GM12878 (cell line): ENCODE data around the gene CCDC169. TPM values are rescaled to one million over a fixed set of nuclear protein-coding genes. Genes with fewer than 3 reads are reported as not detected.

Experiments
- ATAC-seq: fragments of 200-7000 bp; cut with Tn5 transposase; 3 replicates; pipeline ENCODE4 v1.9.1; 2020; ENCODE audit warnings: mild to moderate bottlenecking, moderate library complexity
- BruUV-seq: library from RNA; stranded (reverse); fragments of 400-500 nt; replicated peaks from 2 replicates; lab custom pipeline; 2021; lab: Mats Ljungman, UMichigan
- CTCF ChIA-PET: fragments of 300-600 bp; sonication (Branson Sonifier 250); formaldehyde crosslinking; extraction: SDS; loops from one replicate; lab custom pipeline; 2021; ENCODE audit warnings: inconsistent platforms; lab: Yijun Ruan, JAX
- POLR2A ChIA-PET: fragments of 350-600 bp; formaldehyde crosslinking; extraction: SDS; loops from one replicate; lab custom pipeline; 2021; ENCODE audit warnings: inconsistent platforms; lab: Charles Lee
- RAD21 ChIA-PET: fragments of 300-600 bp; sonication (Branson Sonifier 250); formaldehyde crosslinking; loops from one replicate; lab custom pipeline; 2023; ENCODE audit warnings: antibody characterized with exemption; ENCODE audit not compliant: unreplicated experiment; lab: Charles Lee
- SMC1A ChIA-PET: fragments of 300-600 bp; sonication (Branson Sonifier 250); formaldehyde crosslinking; loops from one replicate; lab custom pipeline; 2023; ENCODE audit not compliant: unreplicated experiment, uncharacterized antibody; lab: Charles Lee
- DNase-seq: peaks from one replicate; pipeline ENCODE4 v3.0.0-alpha.2; 2011; ENCODE audit warnings: low read depth, low spot score
- FAIRE-seq: peaks from 3 replicates; lab custom pipeline; 2011; peaks lifted over from hg19 to GRCh38; lab: Jason Lieb, UNC
- H2AFZ ChIP-seq: 2 replicates; pipeline ENCODE4 v1.6.0; 2011; ENCODE audit warnings: low read depth, low read length, control low read depth; ENCODE audit not compliant: control insufficient read depth
- H3K27ac ChIP-seq: 2 replicates; pipeline ENCODE4 v1.5.1; 2011; ENCODE audit warnings: control low read depth; ENCODE audit not compliant: control insufficient read depth, insufficient read depth
- H3K27me3 ChIP-seq, 2 experiments: replicated peaks in 1 of 2; 2 replicates each; pipeline versions ENCODE4 v1.6.0 to v1.6.1; 2011; ENCODE audit warnings: low read length in 1 of 2; ENCODE audit not compliant: control insufficient read depth in 2 of 2, insufficient read depth in 2 of 2
- H3K36me3 ChIP-seq, 2 experiments: 2 replicates each; pipeline ENCODE4 v1.5.1; 2011; ENCODE audit warnings: low read length in 1 of 2; ENCODE audit not compliant: control insufficient read depth in 2 of 2, insufficient read depth in 2 of 2
- H3K4me1 ChIP-seq: 2 replicates; pipeline ENCODE4 v1.6.1; 2011; ENCODE audit warnings: mild to moderate bottlenecking, low read length, moderate library complexity, mixed read lengths; ENCODE audit not compliant: control insufficient read depth, insufficient read depth
- H3K4me2 ChIP-seq: 2 replicates; pipeline ENCODE4 v1.6.0; 2011; ENCODE audit warnings: control low read depth; ENCODE audit not compliant: control insufficient read depth, insufficient read depth
- H3K4me3 ChIP-seq: fragments of 200-600 bp; sonication (generic); 2 replicates; pipeline ENCODE4 v1.5.1; 2016
- H3K79me2 ChIP-seq: 2 replicates; pipeline ENCODE4 v1.6.0; 2011; ENCODE audit warnings: low read length; ENCODE audit not compliant: control insufficient read depth, insufficient read depth
- H3K9ac ChIP-seq: 2 replicates; pipeline ENCODE4 v1.8.0; 2011; ENCODE audit warnings: low read length, control low read depth, mixed read lengths; ENCODE audit not compliant: control insufficient read depth, insufficient read depth
- H3K9me3 ChIP-seq: replicated peaks from 3 replicates; pipeline ENCODE4 v1.5.1; 2011; ENCODE audit warnings: mild to moderate bottlenecking, low read length; ENCODE audit not compliant: control insufficient read depth, insufficient read depth
- H4K20me1 ChIP-seq: 2 replicates; pipeline ENCODE4 v1.6.0; 2011; ENCODE audit not compliant: control insufficient read depth, insufficient read depth
- BACH1 ChIP-seq: fragments of 450-650 bp; IDR thresholded peaks from 2 replicates; pipeline ENCODE4 v1.6.1; 2017; ENCODE audit warnings: mild to moderate bottlenecking, borderline replicate concordance
- BMI1 ChIP-seq: fragments of 450-650 bp; IDR thresholded peaks from 2 replicates; pipeline ENCODE4 v1.6.1; 2016; ENCODE audit warnings: mild to moderate bottlenecking, moderate library complexity, borderline replicate concordance
- JUND ChIP-seq: IDR thresholded peaks from 2 replicates; pipeline ENCODE4 v1.6.1; 2012; ENCODE audit warnings: low read depth, mild to moderate bottlenecking, low read length, improper control_type of control experiment, moderate library complexity
- NR2F1 ChIP-seq: fragments of 450-650 bp; conservative IDR thresholded peaks from 2 replicates; pipeline ENCODE4 v1.6.1; 2017; ENCODE audit warnings: mild to moderate bottlenecking
- POLR2A ChIP-seq: IDR thresholded peaks from 2 replicates; pipeline ENCODE4 v1.6.1; 2011; ENCODE audit warnings: low read depth, mild to moderate bottlenecking, low read length
- POU2F2 ChIP-seq: IDR thresholded peaks from 3 replicates; pipeline ENCODE4 v1.6.1; 2011; ENCODE audit warnings: low read depth, mild to moderate bottlenecking, low read length, borderline replicate concordance
- RELA ChIP-seq: fragments of 450-650 bp; IDR thresholded peaks from 2 replicates; pipeline ENCODE4 v1.8.0; 2014; ENCODE audit warnings: borderline replicate concordance; ENCODE audit not compliant: partially characterized antibody
- STAT3 ChIP-seq: IDR thresholded peaks from 2 replicates; pipeline ENCODE4 v1.6.1; 2011; ENCODE audit warnings: low read depth, low read length, improper control_type of control experiment
- SUPT20H ChIP-seq: IDR thresholded peaks from 2 replicates; pipeline ENCODE4 v1.6.1; 2011; ENCODE audit warnings: low read depth, mild to moderate bottlenecking, low read length, moderate library complexity, borderline replicate concordance; ENCODE audit not compliant: control insufficient read depth
- TCF12 ChIP-seq: IDR thresholded peaks from 2 replicates; pipeline ENCODE4 v1.6.1; 2011; ENCODE audit warnings: low read depth, mild to moderate bottlenecking, low read length
- ZBED1 ChIP-seq: IDR thresholded peaks from 2 replicates; pipeline ENCODE4 v1.6.1; 2016; ENCODE audit warnings: borderline replicate concordance
- ZNF217 ChIP-seq: fragments of 450-650 bp; IDR thresholded peaks from 2 replicates; pipeline ENCODE4 v1.6.1; 2017; ENCODE audit warnings: antibody characterized with exemption, mild to moderate bottlenecking
- ZSCAN29 ChIP-seq: fragments of 450-650 bp; IDR thresholded peaks from 2 replicates; pipeline ENCODE4 v1.6.1; 2017; ENCODE audit warnings: mild to moderate bottlenecking, moderate library complexity
- WGBS: methylation state at CpG from one replicate; pipeline ENCODE4 v1.1.6; 2016; ENCODE audit warnings: low lambda C conversion rate; ENCODE audit not compliant: insufficient replicate concordance, insufficient coverage; ENCODE audit errors: missing lambda C conversion rate; 5-methylcytosine and 5-hydroxymethylcytosine counted together
- in situ Hi-C: fragments of 300-500 bp; cut with MboI; formaldehyde crosslinking; loops from 9 replicates; pipeline ENCODE4 v1.14.3; 2018; ENCODE audit warnings: mixed read lengths
- intact Hi-C: fragments of 100-400 bp; cut with micrococcal nuclease; formaldehyde crosslinking; loops from one replicate; pipeline ENCODE4 v1.14.2; 2022; ENCODE audit not compliant: unreplicated experiment
- polyA plus RNA-seq, 11 experiments: library from polyadenylated mRNA; depleted of rRNA in 4 of 11; unstranded in 6 of 11; stranded (reverse) in 5 of 11; fragments of >200 nt; fragmentation: Nextera tagmentation in 4 of 11; fragmentation: Illumina TruSeq in 1 of 11; extraction: Ambion mirVana in 4 of 11; extraction: Trizol in 1 of 11; gene quantifications; 1 replicate in 1 of 11; 2 replicates in 10 of 11; pipeline versions ENCODE4 v1.2.1 to v1.2.3, GENCODE V29; 2011 to 2016; ENCODE audit warnings: inconsistent platforms in 2 of 11, missing spikeins in 2 of 11, low read depth in 1 of 11
- total RNA-seq, 4 experiments: library from RNA; depleted of rRNA in 3 of 4; stranded (reverse); fragments of >200 nt in 3 of 4; fragmentation: Illumina TruSeq in 1 of 4; extraction: Trizol in 1 of 4; gene quantifications; 2 replicates each; pipeline versions ENCODE4 v1.2.1 to v1.2.3, GENCODE V29; 2013 to 2021
- TF ChIP-seq, protein P1 (sequence below): fragments of 450-650 bp; formaldehyde crosslinking; IDR thresholded peaks from 2 replicates; pipeline ENCODE4 v1.4.0; 2022; ENCODE audit warnings: mild to moderate bottlenecking, moderate library complexity
- TF ChIP-seq, protein P2 (sequence below): IDR thresholded peaks from 2 replicates; pipeline ENCODE4 v1.6.1; 2012; ENCODE audit warnings: improper control_type of control experiment, low read depth, low read length; ENCODE audit not compliant: insufficient replicate concordance
- TF ChIP-seq, protein P3 (sequence below): IDR thresholded peaks from 2 replicates; pipeline ENCODE4 v1.6.1; 2011; ENCODE audit warnings: low read depth, low read length, improper control_type of control experiment, borderline replicate concordance

The CCDC169 gene
- total and polyA plus RNA-seq, 10 of the 15 experiments (the other 5 are each of a cell fraction or from before 2014, with no cell fraction given): 0.13 to 1.4 (median 0.24) TPM; not detected in 4

DNA sequence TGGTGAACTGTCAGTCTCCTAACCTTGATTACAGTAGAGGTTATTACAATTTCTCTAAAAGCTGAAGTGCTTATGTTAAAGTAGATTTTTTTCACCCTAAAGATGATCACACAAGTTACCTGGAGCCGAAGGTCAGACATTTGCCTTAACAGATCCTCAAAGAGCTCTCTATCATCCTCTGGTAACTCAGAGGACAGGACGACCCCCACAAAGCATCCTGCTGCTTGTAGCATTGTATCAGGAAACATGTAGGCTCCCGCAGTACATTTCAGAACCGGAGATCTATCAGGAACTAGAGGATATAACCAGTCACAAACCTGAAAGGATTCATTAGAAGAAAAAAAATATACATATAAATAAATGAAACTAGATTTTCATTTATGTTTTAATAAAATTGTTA is 33.7 kb upstream of the CCDC169 start:
- CTCF ChIA-PET: interaction anchor here (0.6 to 2.0 kb wide), 7 partner anchors 10 to 65 kb away, joined by 3 to 7 read pairs (median 5); no protein-coding TSS in a partner anchor
- Histone ChIP-seq H3K9me3 (no peaks in the 10 kb centered on the region), H2AFZ (no peak overlapping the region), H3K9ac (no peak overlapping the region), H3K27me3 (no peaks in the 10 kb centered on the region), H3K36me3 (no peaks in the 10 kb centered on the region; a peak in 1 of 4 replicates), H3K27ac (no peak overlapping the region), H3K79me2 (no peaks in the 10 kb centered on the region), H3K4me1 (no peaks in the 10 kb centered on the region), H3K4me3 (no peak overlapping the region), H3K4me2 (no peak overlapping the region), H4K20me1 (no peaks in the 10 kb centered on the region)
- RAD21 ChIA-PET: interaction anchor here (1.5 to 2.7 kb wide), 3 partner anchors 12 to 28 kb away, joined by 4 to 13 read pairs (median 5); partner anchors contain the start of gene SPART
- DNase-seq (no peak), ATAC-seq (no peak), FAIRE-seq (no peak)
- intact Hi-C loops (loop anchor here (5.0 kb wide), 1 partner anchor 726 kb away; the partner anchor contains the start of gene SUPT20H), in situ Hi-C loops (no loop called here)
- POLR2A ChIA-PET: interaction anchor here (0.9 kb wide), 1 partner anchor 12 kb away, joined by 4 read pairs; no protein-coding TSS in a partner anchor
- no TSS peak for BruUV-seq
- SMC1A ChIA-PET: interaction anchor here (0.8 to 4.9 kb wide), 7 partner anchors 9 to 651 kb away, joined by 3 to 21 read pairs (median 3); no protein-coding TSS in a partner anchor
- 30% methylated on average over 4 of the region's 4 CpGs for WGBS
- TF ChIP-seq, protein P1, sequence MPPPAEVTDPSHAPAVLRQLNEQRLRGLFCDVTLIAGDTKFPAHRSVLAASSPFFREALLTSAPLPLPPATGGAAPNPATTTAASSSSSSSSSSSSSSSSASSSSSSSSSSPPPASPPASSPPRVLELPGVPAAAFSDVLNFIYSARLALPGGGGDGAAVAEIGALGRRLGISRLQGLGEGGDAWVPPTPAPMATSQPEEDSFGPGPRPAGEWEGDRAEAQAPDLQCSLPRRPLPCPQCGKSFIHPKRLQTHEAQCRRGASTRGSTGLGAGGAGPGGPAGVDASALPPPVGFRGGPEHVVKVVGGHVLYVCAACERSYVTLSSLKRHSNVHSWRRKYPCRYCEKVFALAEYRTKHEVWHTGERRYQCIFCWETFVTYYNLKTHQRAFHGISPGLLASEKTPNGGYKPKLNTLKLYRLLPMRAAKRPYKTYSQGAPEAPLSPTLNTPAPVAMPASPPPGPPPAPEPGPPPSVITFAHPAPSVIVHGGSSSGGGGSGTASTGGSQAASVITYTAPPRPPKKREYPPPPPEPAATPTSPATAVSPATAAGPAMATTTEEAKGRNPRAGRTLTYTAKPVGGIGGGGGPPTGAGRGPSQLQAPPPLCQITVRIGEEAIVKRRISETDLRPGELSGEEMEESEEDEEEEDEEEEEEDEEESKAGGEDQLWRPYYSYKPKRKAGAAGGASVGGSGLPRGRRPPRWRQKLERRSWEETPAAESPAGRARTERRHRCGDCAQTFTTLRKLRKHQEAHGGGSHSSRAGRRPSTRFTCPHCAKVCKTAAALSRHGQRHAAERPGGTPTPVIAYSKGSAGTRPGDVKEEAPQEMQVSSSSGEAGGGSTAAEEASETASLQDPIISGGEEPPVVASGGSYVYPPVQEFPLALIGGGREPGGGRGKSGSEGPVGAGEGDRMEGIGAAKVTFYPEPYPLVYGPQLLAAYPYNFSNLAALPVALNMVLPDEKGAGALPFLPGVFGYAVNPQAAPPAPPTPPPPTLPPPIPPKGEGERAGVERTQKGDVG (CRISPR knock-in tag): no peak
- no peak for TF ChIP-seq NR2F1
- TF ChIP-seq STAT3: no peak
- TF ChIP-seq SUPT20H: no peak
- TF ChIP-seq RELA: no peak
- TF ChIP-seq, protein P2, sequence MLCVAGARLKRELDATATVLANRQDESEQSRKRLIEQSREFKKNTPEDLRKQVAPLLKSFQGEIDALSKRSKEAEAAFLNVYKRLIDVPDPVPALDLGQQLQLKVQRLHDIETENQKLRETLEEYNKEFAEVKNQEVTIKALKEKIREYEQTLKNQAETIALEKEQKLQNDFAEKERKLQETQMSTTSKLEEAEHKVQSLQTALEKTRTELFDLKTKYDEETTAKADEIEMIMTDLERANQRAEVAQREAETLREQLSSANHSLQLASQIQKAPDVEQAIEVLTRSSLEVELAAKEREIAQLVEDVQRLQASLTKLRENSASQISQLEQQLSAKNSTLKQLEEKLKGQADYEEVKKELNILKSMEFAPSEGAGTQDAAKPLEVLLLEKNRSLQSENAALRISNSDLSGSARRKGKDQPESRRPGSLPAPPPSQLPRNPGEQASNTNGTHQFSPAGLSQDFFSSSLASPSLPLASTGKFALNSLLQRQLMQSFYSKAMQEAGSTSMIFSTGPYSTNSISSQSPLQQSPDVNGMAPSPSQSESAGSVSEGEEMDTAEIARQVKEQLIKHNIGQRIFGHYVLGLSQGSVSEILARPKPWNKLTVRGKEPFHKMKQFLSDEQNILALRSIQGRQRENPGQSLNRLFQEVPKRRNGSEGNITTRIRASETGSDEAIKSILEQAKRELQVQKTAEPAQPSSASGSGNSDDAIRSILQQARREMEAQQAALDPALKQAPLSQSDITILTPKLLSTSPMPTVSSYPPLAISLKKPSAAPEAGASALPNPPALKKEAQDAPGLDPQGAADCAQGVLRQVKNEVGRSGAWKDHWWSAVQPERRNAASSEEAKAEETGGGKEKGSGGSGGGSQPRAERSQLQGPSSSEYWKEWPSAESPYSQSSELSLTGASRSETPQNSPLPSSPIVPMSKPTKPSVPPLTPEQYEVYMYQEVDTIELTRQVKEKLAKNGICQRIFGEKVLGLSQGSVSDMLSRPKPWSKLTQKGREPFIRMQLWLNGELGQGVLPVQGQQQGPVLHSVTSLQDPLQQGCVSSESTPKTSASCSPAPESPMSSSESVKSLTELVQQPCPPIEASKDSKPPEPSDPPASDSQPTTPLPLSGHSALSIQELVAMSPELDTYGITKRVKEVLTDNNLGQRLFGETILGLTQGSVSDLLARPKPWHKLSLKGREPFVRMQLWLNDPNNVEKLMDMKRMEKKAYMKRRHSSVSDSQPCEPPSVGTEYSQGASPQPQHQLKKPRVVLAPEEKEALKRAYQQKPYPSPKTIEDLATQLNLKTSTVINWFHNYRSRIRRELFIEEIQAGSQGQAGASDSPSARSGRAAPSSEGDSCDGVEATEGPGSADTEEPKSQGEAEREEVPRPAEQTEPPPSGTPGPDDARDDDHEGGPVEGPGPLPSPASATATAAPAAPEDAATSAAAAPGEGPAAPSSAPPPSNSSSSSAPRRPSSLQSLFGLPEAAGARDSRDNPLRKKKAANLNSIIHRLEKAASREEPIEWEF: no peak
- no peak for TF ChIP-seq POU2F2
- TF ChIP-seq BMI1: no peak
- TF ChIP-seq POLR2A: no peak
- no peak for TF ChIP-seq BACH1
- no peak for TF ChIP-seq TCF12
- TF ChIP-seq ZBED1: no peak
- TF ChIP-seq, protein P3, sequence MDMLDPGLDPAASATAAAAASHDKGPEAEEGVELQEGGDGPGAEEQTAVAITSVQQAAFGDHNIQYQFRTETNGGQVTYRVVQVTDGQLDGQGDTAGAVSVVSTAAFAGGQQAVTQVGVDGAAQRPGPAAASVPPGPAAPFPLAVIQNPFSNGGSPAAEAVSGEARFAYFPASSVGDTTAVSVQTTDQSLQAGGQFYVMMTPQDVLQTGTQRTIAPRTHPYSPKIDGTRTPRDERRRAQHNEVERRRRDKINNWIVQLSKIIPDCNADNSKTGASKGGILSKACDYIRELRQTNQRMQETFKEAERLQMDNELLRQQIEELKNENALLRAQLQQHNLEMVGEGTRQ: no peak
- TF ChIP-seq JUND: no peak
- TF ChIP-seq ZNF217: no peak
- no peak for TF ChIP-seq ZSCAN29
